ENCODE data around the gene CDH13. TPM values are rescaled to one million over a fixed set of nuclear protein-coding genes. Genes with fewer than 3 reads are reported as not detected.

The CDH13 gene
- total and polyA plus RNA-seq, 9 of the 15 experiments (the other 6 are each of a cell fraction or from before 2014, with no cell fraction given): 0.03 TPM; not detected in 8

DNA sequence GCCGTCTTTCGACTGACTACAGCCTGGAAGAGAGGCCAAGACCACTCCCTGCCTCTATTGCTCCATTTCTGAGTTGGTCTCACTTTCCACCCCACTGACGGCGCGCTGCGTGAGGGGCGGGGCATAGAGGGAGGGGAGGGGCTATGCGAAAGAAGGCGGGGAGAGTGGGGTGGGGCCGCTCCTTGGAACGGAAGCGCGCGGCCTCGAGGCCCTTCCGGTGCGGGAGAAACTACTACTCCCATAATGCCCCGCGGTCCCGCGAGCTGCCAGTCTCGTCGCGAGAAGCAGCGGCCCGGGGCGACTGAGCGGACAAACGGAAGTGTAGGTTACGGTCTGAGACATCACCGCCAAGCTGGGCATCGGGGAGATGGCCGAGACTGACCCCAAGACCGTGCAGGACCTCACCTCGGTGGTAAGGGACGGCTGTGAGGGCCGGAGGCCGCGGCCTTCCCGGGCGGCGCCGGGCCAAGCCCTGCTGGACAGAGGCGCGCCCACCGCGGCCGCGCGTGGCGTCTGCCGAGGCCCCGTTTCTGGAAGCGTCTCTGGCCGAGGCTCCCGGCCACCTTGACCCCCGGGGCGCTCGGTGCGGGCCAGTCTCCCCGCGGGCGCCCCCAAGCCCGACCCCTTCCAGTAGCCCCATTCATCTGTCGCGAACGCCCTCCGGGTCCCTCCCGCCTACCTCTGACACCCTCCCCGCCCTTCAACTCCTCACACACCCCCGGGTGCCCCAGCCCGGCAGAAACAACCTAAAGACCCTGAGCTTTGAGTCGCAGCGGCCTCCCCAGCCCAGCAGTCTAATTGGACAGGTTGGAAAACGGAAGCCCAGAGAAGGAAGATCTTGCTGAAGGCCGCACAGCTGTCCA, 1181.2 kb downstream of the CDH13 start, which contains the start of gene HSBP1 (continued):
- TF ChIP-seq, protein P1, sequence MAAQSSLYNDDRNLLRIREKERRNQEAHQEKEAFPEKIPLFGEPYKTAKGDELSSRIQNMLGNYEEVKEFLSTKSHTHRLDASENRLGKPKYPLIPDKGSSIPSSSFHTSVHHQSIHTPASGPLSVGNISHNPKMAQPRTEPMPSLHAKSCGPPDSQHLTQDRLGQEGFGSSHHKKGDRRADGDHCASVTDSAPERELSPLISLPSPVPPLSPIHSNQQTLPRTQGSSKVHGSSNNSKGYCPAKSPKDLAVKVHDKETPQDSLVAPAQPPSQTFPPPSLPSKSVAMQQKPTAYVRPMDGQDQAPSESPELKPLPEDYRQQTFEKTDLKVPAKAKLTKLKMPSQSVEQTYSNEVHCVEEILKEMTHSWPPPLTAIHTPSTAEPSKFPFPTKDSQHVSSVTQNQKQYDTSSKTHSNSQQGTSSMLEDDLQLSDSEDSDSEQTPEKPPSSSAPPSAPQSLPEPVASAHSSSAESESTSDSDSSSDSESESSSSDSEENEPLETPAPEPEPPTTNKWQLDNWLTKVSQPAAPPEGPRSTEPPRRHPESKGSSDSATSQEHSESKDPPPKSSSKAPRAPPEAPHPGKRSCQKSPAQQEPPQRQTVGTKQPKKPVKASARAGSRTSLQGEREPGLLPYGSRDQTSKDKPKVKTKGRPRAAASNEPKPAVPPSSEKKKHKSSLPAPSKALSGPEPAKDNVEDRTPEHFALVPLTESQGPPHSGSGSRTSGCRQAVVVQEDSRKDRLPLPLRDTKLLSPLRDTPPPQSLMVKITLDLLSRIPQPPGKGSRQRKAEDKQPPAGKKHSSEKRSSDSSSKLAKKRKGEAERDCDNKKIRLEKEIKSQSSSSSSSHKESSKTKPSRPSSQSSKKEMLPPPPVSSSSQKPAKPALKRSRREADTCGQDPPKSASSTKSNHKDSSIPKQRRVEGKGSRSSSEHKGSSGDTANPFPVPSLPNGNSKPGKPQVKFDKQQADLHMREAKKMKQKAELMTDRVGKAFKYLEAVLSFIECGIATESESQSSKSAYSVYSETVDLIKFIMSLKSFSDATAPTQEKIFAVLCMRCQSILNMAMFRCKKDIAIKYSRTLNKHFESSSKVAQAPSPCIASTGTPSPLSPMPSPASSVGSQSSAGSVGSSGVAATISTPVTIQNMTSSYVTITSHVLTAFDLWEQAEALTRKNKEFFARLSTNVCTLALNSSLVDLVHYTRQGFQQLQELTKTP (IDR thresholded peaks at IDR 0.05; ENCODE audit: low read depth in 1 of 2, partially characterized antibody in 2 of 2): peak in 1 of 2 experiments; percentile 73
- TF ChIP-seq ARHGAP35 (IDR thresholded peaks at IDR 0.05; ENCODE audit: partially characterized antibody): peak; percentile 93
- peak; percentile 74 for TF ChIP-seq MYC (IDR thresholded peaks at IDR 0.05; ENCODE audit: low read depth, low read length)
- no peak for TF ChIP-seq MYC (CRISPR knock-in tag; IDR thresholded peaks at IDR 0.05; ENCODE audit: borderline replicate concordance, low read depth)
- TF ChIP-seq PHF20 (IDR thresholded peaks at IDR 0.05; ENCODE audit: partially characterized antibody): peak; percentile 73
- TF ChIP-seq ZNF780A (CRISPR knock-in tag; IDR thresholded peaks at IDR 0.05): no peak
- TF ChIP-seq, protein P2, sequence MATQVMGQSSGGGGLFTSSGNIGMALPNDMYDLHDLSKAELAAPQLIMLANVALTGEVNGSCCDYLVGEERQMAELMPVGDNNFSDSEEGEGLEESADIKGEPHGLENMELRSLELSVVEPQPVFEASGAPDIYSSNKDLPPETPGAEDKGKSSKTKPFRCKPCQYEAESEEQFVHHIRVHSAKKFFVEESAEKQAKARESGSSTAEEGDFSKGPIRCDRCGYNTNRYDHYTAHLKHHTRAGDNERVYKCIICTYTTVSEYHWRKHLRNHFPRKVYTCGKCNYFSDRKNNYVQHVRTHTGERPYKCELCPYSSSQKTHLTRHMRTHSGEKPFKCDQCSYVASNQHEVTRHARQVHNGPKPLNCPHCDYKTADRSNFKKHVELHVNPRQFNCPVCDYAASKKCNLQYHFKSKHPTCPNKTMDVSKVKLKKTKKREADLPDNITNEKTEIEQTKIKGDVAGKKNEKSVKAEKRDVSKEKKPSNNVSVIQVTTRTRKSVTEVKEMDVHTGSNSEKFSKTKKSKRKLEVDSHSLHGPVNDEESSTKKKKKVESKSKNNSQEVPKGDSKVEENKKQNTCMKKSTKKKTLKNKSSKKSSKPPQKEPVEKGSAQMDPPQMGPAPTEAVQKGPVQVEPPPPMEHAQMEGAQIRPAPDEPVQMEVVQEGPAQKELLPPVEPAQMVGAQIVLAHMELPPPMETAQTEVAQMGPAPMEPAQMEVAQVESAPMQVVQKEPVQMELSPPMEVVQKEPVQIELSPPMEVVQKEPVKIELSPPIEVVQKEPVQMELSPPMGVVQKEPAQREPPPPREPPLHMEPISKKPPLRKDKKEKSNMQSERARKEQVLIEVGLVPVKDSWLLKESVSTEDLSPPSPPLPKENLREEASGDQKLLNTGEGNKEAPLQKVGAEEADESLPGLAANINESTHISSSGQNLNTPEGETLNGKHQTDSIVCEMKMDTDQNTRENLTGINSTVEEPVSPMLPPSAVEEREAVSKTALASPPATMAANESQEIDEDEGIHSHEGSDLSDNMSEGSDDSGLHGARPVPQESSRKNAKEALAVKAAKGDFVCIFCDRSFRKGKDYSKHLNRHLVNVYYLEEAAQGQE (IDR thresholded peaks at IDR 0.05; ENCODE audit: borderline replicate concordance): peak; percentile 89
- TF ChIP-seq, protein P2 (CRISPR knock-in tag; IDR thresholded peaks at IDR 0.05; ENCODE audit: low read depth): peak; percentile 92
- TF ChIP-seq, protein P3, sequence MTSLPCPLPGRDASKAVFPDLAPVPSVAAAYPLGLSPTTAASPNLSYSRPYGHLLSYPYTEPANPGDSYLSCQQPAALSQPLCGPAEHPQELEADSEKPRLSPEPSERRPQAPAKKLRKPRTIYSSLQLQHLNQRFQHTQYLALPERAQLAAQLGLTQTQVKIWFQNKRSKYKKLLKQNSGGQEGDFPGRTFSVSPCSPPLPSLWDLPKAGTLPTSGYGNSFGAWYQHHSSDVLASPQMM (CRISPR knock-in tag; IDR thresholded peaks at IDR 0.05): no peak
- peak; percentile 66; the same call in 1 of the 2 replicates for TF ChIP-seq POLR2AphosphoS2 (IDR thresholded peaks at IDR 0.05; ENCODE audit: low read length)
- TF ChIP-seq EGR1 (conservative IDR thresholded peaks at IDR 0.05): no peak
- TF ChIP-seq ZNF324 (CRISPR knock-in tag; IDR thresholded peaks at IDR 0.05): no peak
- no peak for TF ChIP-seq FOS (IDR thresholded peaks at IDR 0.05; ENCODE audit: extremely low read depth, insufficient read length)
- TF ChIP-seq, protein P4, sequence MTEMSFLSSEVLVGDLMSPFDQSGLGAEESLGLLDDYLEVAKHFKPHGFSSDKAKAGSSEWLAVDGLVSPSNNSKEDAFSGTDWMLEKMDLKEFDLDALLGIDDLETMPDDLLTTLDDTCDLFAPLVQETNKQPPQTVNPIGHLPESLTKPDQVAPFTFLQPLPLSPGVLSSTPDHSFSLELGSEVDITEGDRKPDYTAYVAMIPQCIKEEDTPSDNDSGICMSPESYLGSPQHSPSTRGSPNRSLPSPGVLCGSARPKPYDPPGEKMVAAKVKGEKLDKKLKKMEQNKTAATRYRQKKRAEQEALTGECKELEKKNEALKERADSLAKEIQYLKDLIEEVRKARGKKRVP (CRISPR knock-in tag; IDR thresholded peaks at IDR 0.05): no peak

Measured in K562 (cell line).